IMR-90 (cell line): Measurements from ENCODE around the gene EXOC2.

Experiments used
- BHLHE40 ChIP-seq: fragments of 150-350 bp; IDR thresholded peaks from 2 replicates; pipeline ENCODE4 v1.6.1; 2016; ENCODE audit warnings: mild to moderate bottlenecking, low read depth, low read length
- CEBPB ChIP-seq: IDR thresholded peaks from 2 replicates; pipeline ENCODE4 v1.6.1; 2012; ENCODE audit warnings: low read depth, low read length, improper control_type of control experiment
- CHD1 ChIP-seq: IDR thresholded peaks from 2 replicates; pipeline ENCODE4 v1.6.1; 2012; ENCODE audit warnings: low read depth, low read length, improper control_type of control experiment
- CTCF ChIP-seq: conservative IDR thresholded peaks from 2 replicates; pipeline ENCODE4 v1.5.1; 2012; ENCODE audit warnings: mild to moderate bottlenecking, low read depth, low read length, improper control_type of control experiment
- FOS ChIP-seq: fragments of 150-350 bp; IDR thresholded peaks from 2 replicates; pipeline ENCODE4 v1.6.1; 2016; ENCODE audit warnings: low read depth, low read length
- MAFK ChIP-seq: IDR thresholded peaks from 2 replicates; pipeline ENCODE4 v1.6.1; 2012; ENCODE audit warnings: low read depth, low read length, improper control_type of control experiment
- MAZ ChIP-seq: IDR thresholded peaks from 2 replicates; pipeline ENCODE4 v1.6.1; 2012; ENCODE audit warnings: low read depth, mild to moderate bottlenecking, low read length, improper control_type of control experiment, moderate library complexity, borderline replicate concordance
- MXI1 ChIP-seq: IDR thresholded peaks from 2 replicates; pipeline ENCODE4 v1.6.1; 2012; ENCODE audit warnings: low read depth, mild to moderate bottlenecking, low read length, moderate library complexity, borderline replicate concordance
- NFE2L2 ChIP-seq: fragments of 150-350 bp; IDR thresholded peaks from 2 replicates; pipeline ENCODE4 v1.6.1; 2016; ENCODE audit warnings: low read depth, mild to moderate bottlenecking, low read length
- POLR2A ChIP-seq: IDR thresholded peaks from 2 replicates; pipeline ENCODE4 v1.6.1; 2012; ENCODE audit warnings: mild to moderate bottlenecking, low read depth, low read length
- RAD21 ChIP-seq: IDR thresholded peaks from 2 replicates; pipeline ENCODE4 v1.6.1; 2012; ENCODE audit warnings: low read length, improper control_type of control experiment
- SMC3 ChIP-seq: fragments of 150-350 bp; IDR thresholded peaks from 2 replicates; pipeline ENCODE4 v1.6.1; 2016; ENCODE audit warnings: low read depth, mild to moderate bottlenecking, antibody characterized with exemption, low read length, moderate library complexity

GRCh38 chr6:722077-722524 is 29.2 kb upstream of the EXOC2 start:
- no peak for TF ChIP-seq FOS
- no peak for TF ChIP-seq NFE2L2
- TF ChIP-seq POLR2A: no peak
- no peak for TF ChIP-seq MAZ
- TF ChIP-seq CTCF: peak; percentile 95
- TF ChIP-seq RAD21: peak; percentile 71
- TF ChIP-seq CEBPB: 0 out of 2 replicates have a peak, but pooled peaks have one; percentile 27
- TF ChIP-seq BHLHE40: no peak
- TF ChIP-seq SMC3: peak; percentile 90
- TF ChIP-seq CHD1: no peak
- 0 out of 2 replicates have a peak, but pooled peaks have one; percentile 1 for TF ChIP-seq MAFK
- no peak for TF ChIP-seq MXI1
